Measurements from ENCODE around the gene MAP4.
"Not testable (repeated sequence)": the region's sequence is repeated elsewhere in the genome, so short reads cannot be mapped to it uniquely, and the experiment has no call there.

The MAP4 gene, protein sequence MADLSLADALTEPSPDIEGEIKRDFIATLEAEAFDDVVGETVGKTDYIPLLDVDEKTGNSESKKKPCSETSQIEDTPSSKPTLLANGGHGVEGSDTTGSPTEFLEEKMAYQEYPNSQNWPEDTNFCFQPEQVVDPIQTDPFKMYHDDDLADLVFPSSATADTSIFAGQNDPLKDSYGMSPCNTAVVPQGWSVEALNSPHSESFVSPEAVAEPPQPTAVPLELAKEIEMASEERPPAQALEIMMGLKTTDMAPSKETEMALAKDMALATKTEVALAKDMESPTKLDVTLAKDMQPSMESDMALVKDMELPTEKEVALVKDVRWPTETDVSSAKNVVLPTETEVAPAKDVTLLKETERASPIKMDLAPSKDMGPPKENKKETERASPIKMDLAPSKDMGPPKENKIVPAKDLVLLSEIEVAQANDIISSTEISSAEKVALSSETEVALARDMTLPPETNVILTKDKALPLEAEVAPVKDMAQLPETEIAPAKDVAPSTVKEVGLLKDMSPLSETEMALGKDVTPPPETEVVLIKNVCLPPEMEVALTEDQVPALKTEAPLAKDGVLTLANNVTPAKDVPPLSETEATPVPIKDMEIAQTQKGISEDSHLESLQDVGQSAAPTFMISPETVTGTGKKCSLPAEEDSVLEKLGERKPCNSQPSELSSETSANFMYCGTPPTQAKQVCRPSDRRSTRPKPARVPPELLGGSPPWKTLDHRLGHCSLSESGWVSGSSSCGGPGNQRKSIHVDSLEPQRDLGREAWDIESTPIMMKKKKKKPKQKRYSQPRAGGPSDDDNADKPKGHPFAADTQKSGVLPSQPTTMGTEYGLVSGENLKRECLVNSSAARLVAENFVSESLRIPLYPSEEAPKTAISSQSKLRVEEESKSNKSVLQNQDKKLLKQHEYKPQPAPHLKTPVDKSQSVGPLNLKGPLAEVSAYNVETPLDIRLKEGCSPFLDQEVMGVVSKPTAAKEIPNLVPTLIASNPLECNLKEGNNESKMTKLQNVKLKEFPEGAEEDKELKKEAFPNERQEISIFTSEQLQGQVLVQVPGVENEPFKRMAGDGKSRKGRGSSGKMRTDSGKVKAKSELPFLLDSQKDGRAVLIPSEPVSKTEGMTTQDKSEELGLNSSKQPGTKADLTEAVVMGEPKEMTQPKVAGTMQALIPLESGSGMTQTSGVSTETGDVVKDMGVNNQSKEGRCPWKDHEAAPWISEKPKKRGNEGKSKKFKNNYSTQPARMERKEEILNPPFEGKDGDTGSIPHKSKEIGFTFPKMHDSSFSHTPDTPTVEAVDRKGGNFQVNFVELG (N-terminal part only)

DNA sequence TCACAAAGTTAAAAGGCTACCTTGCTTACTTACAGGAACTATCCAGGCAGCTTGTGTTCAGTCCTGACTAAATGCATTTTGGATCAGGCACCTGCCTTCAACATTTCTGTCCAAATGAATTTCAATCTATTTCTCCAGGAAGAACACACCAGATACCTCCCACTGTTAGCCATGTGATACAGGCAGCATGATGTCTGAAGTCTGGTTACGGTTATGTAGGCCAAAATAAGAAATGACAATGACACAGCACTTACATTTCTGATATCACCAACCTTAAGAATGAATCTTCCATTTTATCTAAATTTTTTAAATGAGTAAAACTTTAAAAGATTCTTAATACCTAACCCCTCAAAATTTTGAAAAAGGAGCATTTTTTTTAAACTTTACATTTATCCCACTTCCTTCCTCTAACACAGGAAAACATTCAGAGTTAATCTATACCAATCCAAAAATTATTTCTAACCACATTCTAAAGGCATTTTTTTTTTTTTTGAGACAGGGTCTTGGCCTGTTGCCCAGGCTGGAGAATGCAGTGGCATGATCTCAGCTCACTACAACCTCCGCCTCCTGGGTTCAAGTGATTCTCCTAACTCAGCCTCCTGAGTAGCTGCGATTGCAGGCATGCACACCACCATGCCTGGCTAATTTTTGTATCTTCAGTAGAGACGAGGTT is at the start of gene MAP4:
TSS of gene MAP4 (minus strand) at position 116 of the 673 bp plus-strand sequence. CDS start 17,556 bp downstream, outside the sequence.
- FAIRE-seq (no peak), DNase-seq (ENCODE audit: insufficient read length, low spot score) (no peak)

DNA sequence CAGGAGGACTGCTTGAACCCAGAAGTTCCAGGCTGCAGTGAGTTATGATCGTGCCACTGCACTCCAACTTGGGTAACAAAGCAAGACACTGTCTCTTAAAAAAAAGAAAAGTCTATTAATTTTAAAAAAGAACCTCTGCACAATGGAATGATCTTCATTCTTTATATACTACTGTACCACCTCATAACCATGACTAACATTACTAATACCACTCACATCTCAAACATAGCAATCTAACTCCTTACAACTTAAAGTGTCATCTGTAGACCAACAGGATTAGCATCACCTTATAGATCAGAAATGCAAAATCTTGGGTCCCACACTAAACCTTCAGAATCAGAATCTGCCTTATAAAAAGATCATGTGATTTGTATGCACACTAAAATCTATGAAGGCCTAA is 48.8 kb upstream of the MAP4 start:
- no peak for FAIRE-seq
- DNase-seq (ENCODE audit: insufficient read length, low spot score): no peak

DNA sequence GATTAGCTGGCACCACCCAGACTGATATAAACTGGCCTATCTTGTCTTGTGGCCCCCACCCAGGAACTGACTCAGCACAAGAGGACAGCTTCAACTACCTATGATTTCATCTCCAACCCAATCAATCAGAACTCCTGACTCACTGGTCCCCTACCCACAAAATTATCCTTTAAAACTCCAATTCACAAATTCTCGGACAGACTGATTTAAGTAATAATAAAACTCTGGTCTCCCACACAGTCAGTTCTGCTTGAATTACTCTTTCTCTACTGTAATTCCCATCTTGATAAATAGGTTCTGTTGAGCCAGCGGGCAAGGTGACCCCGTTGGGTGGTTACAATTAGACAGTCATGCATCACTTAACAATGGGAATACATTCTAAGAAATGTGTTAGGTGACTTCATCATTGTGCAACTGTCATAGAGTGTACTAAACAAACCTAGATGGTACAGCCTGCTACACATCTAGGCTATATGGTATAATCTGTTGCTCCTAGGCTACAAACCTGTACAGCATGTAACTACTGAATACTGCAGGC is 48.1 kb upstream of the MAP4 start:
- no peak for DNase-seq (ENCODE audit: insufficient read length, low spot score)

DNA sequence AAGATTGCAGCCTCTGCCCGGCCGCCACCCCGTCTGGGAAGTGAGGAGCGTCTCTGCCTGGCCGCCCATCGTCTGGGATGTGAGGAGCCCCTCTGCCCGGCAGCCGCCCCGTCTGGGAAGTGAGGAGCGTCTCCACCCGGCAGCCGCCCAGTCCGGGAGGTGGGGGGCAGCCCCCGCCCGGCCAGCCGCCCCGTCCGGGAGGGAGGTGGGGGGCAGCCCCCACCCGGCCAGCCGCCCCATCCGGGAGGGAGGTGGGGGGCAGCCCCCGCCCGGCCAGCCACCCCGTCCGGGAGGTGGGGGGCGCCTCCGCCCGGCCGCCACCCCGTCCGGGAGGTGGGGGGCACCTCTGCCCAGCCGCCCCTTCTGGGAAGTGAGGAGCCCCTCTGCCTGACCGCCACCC is 45.4 kb upstream of the MAP4 start:
- not testable (repeated sequence) for FAIRE-seq; DNase-seq (ENCODE audit: insufficient read length, low spot score)

More for the DNA sequence above, 48.1 kb upstream of the MAP4 start:
- no peak for FAIRE-seq

DNA sequence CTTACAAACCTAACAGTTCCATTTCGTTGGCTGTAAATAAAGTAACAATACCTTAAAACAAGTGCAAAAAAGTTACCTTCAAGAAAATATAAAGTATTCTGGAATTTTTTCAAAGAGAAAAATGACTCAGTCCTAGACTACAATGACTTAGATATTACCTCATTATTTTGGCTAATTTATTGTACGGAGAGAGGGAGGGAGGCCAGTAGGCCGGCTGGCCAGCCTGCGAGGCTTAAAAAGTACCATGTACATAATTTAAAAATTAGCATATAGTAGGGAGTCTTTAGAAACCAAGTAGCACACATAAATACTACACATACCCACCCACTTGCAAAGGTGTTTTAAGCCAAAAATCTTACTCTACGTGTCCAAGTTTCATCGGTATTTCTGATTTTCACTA is 41.9 kb upstream of the MAP4 start:
- FAIRE-seq (no peak), DNase-seq (ENCODE audit: insufficient read length, low spot score) (no peak)

DNA sequence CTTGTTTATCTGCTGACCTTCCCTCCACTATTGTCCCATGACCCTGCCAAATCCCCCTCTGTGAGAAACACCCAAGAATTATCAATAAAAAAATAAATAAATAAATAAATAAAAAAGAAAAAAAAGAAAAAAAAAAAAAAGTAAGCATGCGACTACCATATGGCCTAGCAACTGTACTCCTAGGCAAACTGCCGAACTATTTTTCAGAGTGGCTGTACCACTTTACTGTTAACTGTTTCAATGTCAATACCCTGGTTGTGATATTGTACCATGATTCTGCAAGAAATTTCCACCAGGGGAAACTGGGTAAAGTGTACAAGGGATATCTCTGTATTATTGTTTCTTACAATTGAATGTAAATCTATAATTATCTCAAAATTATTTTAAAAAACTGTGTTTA is 41.3 kb upstream of the MAP4 start:
- no peak for FAIRE-seq
- DNase-seq (ENCODE audit: insufficient read length, low spot score): no peak

DNA sequence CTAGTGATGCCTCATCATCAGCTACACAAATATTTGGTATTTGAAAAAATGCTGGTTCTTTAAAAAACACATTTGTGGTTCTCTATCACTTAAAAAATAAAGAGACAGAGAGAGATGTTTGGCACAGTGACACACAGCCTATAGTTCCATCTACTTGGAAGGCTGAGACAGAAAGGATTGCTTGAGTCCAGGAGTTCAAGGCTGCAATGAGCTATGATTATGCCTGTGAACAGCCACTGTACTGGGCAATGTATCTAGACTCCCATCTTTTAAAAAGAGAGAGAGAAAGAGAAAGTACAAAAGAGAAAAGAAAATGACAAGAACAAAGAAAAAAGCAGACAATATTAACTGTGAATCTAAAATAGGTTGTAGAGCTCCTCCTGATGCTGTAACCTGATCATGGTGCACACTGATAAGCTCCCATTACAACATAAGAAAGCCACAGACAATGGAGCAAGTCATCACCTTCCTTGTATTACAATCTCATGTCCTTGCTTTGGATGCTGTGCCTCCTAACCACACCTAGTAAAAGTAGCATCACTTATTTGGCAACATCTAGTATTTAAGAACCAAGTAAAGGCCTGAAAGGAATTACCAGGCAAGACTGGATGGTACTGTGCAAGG is 31.7 kb upstream of the MAP4 start:
- DNase-seq (ENCODE audit: insufficient read length, low spot score): no peak
- FAIRE-seq: no peak

DNA sequence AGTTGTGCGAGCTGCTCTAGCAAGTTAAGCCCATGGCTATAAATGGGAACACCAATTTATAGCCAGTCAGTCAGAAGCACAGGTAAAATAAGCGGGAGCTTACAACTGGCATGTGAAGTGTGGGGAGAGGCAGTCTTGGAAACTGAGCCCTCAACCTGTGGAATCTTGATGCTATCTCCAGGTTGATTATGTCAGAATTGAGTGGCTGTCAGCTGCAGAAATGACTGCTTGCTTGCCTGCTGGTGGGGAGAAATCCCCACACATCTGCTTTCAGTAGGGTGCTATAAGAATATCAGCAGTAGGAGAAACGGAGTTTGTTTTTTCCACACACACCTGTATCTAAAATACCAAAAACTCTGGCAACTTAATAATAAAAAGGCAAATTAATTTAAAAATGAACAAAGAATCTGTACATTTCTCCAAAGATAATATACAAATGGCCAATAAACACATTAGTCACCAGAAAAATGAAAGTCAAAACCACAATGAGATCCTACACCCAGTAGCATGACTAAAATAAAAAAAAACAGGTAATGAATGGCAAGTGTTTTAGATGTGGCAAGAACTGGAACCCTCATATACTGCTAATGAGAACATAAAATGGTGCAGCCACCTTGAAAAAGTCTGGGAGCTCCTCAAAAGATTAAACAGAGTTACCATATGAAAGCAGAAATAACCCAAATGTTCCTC is 26.0 kb upstream of the MAP4 start:
- DNase-seq (ENCODE audit: insufficient read length, low spot score) (no peak), FAIRE-seq (no peak)

DNA sequence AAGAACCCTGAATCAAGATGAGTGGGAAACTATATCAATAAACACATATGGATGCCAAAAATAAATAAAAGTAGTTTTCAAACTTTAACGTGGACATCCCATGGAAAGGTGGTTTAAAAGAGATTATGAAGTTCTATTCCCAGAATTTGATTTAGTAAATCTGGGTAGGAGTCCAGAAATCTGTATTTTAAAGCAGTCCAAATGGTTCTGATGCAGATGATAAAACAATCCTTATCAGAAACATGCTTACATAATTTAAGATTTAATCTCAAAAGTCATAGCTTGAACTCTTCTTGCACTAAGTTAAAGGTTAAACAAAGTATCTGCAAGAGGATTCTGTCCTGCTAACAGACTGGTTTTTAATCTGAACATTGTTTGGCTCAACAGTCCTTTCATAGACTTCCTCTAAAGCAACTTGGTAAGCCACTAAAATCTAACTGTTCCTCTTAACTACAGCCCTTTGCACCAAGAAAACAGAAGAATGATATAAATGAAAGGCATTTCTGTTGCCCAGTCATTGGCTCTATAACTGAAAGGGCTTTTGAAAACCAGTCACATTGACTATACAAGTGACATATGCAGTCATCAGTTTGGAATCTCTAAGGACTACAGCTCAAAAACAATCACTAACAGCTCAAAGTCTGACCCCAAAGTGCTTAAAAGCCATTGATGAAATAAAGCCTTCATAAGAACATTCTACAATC is 23.4 kb upstream of the MAP4 start:
- no peak for DNase-seq (ENCODE audit: insufficient read length, low spot score)
- no peak for FAIRE-seq

DNA sequence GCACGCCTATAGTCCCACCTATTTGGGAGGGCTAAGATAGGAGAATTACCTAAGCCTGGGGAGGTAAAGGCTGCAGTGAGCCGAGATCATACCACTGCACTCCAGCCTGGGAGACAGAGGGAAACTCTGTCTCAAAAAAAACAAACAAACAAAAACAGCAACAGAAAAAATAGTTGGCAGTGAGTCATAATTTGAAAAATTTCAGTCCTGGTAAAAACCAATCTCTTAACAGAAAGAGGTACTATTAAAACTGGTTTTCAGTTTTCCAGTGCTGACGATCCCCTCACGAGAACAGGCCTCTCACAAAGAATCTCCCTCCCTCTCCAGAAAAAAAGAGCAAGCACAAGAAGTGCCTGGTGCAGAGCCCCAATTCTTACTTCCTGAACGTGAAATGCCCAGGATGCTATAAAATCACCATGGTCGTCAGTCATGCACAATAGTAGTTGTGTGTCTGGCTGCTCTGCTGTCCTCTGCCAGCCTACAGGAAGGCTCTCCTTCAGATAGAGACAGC is 22.8 kb upstream of the MAP4 start:
- DNase-seq (ENCODE audit: insufficient read length, low spot score): no peak
- FAIRE-seq: no peak

DNA sequence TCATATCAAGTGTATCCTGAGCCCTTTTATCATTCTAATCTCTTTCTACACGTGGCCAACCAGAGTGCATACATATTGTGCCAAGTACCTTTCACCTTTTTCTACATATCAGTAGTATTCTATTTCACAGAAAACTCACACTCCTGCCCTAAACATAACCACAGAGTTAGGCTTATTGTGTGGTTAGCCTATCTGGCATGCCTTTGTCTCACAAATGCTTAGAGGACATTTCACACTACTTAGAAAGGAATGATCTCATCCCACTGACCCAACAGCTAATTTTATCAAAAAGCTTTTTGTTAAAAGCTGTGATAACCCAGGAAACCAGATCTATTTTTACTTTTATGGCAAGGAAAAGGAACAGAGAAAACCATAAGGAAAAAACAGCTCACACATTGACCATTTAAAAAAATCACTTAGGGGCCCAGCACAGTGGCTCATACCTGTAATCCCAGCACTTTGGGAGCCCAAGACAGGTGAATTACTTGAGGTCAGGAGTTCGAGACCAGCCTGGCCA is 17.8 kb upstream of the MAP4 start:
- no peak for DNase-seq (ENCODE audit: insufficient read length, low spot score)
- FAIRE-seq: no peak

DNA sequence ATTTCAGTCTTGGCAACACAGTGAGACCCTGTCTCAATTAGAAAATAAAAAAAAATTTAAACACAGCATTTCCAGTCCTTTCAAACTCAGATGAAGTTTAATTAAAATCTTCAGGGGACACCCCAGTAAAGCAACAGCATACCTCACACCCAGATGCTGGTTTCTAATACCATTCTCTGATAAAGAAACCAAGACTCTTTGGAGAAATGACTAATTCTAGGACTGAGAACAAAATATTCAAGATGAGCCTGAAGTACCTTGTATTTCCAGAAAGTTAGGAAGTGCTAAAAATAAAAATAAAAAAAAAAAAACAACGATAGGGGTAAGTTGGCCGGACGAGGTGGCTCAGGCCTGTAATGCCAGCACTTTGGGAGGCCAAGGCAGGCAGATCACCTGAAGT is 14.0 kb upstream of the MAP4 start:
- no peak for DNase-seq (ENCODE audit: insufficient read length, low spot score)
- FAIRE-seq: no peak

DNA sequence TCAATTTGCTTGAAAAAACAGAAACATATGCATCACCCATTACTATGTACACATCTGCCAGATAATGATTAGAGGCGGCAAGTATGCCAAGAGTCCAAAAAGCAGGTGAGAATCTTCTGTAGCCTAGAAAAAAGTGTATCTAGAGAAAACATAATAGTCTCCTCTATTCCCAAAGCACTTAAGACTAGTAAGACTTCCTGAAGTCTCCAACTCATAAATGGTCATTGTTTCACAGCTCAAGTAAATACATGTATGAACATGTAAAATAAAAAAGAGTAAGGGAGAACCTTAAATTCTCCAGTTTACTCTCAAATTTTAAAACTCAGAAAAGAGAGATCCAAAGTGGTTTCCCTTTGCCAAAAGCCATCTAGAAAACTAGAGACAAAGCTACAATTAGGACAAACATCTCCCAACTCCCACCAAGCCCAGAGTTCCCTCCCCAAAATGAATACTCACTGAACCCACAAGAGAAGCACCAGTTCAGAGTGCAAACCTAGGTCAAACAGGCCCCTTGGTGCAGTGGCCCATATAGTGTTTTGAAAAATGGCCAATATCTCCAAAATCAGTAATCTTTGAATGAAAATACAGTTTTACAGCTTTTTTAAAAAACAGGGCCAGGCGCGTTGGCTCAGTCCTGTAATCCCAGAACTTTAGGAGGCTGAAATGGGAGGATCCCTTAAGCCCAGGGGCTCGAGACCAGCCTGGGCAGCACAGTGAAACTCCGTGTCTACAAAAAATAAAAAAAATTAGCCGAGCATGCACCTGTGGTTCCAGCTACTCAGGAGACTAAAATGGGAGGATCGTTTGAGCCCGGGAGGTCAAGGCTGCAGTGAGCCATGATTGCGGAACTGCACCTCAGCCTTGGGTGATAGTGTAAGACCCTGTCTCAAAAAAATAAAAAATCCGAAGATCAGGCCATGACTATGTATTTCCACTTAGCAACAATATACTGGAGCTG is 11.0 kb upstream of the MAP4 start:
- FAIRE-seq (no peak), DNase-seq (ENCODE audit: insufficient read length, low spot score) (no peak)

DNA sequence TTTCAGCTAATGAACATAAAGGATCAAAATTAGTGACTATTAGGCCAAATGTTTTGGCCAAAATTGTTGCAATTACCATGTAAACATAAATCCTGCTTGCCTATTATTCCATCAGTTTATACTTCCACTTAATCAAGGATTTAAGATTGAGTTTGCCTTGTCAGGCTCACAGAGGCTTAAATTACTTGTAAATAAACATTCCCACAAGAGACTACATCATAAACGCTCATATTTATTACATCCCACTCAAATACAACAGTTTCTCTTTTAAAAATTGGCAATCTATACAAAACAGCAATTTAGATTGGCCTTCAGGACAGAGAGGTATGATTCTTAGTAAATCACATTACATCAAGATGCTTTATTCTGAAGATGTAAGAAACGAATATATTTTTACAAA is 9.9 kb upstream of the MAP4 start:
- FAIRE-seq (no peak), DNase-seq (ENCODE audit: insufficient read length, low spot score) (no peak)

DNA sequence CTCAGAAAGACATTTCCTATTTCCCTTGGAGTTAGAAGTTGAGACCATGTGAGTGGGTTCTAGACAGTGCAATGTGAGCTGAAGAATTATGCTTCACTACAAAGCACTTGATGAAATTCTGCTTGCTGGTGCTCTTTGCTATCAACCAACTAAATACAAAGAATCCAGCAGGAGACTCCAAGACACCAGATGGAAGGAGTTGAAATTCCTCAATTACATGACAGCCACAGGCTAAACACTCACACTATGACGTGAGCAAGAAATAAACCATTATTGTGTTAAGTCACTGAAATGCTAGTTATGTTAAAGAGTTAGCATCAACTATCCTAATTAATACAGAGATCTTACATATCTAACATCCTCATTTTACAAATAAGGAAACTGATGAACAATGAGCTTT is 8.2 kb upstream of the MAP4 start:
- DNase-seq (ENCODE audit: insufficient read length, low spot score) (no peak), FAIRE-seq (no peak)

DNA sequence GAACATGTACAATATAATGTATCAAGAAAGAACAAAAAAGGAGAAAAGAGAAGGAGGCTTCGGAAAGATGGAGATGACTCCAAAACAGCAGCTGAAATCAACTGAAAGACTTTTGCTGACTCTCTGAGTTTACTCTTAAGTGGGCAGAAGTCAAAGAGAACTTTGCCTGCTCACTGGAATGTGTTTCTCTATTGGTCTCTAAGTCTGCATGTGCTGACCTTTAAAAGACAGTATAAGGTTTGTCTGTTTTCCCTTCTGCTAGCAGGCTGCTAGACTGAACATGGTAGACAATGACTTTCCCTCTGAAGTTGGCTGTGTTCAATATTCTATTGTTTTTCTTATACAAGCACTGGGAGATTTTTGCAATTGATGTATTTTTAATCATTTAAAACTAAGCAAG is 7.2 kb upstream of the MAP4 start:
- no peak for FAIRE-seq
- DNase-seq (ENCODE audit: insufficient read length, low spot score): no peak

DNA sequence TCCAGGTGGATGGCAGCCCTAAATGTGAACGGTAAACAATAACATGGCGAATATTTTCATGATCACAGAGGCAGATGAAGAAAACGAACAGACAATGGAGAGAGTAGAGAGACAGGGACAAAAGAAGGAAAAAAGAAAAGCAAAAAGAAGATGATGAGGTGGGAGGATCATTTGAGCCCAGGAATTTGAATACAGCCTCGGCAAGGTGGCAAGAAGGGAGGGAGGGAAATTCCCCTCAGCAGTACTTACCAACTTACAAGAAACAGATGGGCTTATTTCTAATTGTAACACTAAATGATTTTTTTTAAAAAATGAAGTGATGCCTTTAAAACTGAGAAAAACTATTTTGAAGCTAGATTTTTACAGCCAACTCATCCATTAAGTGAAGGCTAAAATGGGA is 6.0 kb upstream of the MAP4 start:
- DNase-seq (ENCODE audit: insufficient read length, low spot score) (no peak), FAIRE-seq (no peak)
